ENCODE measurements around the gene NKX3-2.

Gene NKX3-2

DNA sequence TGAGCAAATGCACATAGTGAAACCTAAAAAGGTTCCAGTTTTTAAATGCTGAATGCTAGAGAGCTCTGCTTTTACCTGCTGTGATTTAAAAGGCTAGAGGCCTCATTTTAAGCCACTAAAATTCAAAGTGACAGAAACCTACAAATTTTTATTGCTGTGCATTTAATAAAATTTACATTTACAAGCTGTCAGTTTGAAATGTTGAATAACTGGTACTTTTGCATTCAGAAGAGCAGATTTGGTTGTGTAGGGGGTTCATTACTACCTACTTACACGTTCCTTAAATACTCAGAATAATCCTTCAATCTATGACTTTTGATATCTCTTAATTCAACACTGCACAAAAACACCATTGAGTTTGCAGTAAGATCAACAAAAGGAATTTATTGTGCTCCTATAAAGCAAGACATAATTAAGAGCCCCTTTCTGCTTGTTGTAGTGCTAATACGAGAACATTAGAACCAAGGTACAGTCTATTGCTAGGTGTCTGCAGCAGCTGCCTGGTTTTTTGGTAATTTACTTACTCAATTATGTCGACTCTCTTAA, 27.9 kb downstream of the NKX3-2 start:
- H3K4me1 ChIP-seq (ENCODE audit: control insufficient read depth, insufficient read depth, low read length): no peaks in the 10 kb centered on the region
- H3K9me3 ChIP-seq (replicated peaks; ENCODE audit: low read length): no peaks in the 10 kb centered on the region
- H3K36me3 ChIP-seq (ENCODE audit: insufficient read depth, low read length): no peaks in the 10 kb centered on the region
- no peak overlapping the region for H3K4me3 ChIP-seq (ENCODE audit: low read length)
- H3K4me2 ChIP-seq (ENCODE audit: low read length): no peak overlapping the region
- H3K9ac ChIP-seq (ENCODE audit: low read depth, low read length): no peak overlapping the region
- peaks cover 61% of the 10 kb centered on the region for H3K27me3 ChIP-seq (ENCODE audit: control insufficient read depth, insufficient read depth, low read length)

DNA sequence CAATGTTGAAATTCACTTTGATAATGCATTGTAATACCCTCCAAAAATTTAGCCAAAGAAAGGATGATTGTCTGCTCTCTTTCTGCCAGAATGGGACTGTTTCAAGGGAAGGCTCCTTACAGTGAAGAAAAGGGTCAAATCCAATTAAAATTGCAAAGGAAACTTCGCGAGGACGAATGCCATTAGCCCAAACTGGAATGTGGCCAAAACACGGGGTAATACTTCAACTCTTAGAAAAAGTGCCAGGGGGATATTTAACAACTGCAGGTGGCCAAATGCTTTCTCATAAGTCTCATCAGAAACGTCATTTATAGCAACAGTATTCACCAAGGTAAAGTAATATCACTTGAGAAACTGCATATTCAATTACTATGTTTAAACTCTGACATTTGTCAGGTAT, 29.0 kb downstream of the NKX3-2 start:
- H3K4me3 ChIP-seq (ENCODE audit: low read length): no peak overlapping the region
- H3K4me1 ChIP-seq (ENCODE audit: control insufficient read depth, insufficient read depth, low read length): no peaks in the 10 kb centered on the region
- no peak overlapping the region for H3K9ac ChIP-seq (ENCODE audit: low read depth, low read length)
- peaks cover 55% of the 10 kb centered on the region for H3K27me3 ChIP-seq (ENCODE audit: control insufficient read depth, insufficient read depth, low read length)
- H3K4me2 ChIP-seq (ENCODE audit: low read length): no peak overlapping the region
- H3K9me3 ChIP-seq (replicated peaks; ENCODE audit: low read length): no peaks in the 10 kb centered on the region
- no peaks in the 10 kb centered on the region for H3K36me3 ChIP-seq (ENCODE audit: insufficient read depth, low read length)

- no peaks in the 10 kb centered on the region for H3K4me1 ChIP-seq (ENCODE audit: control insufficient read depth, insufficient read depth, low read length)
- no peak overlapping the region for H3K4me2 ChIP-seq (ENCODE audit: low read length)
- no peak overlapping the region for H3K4me3 ChIP-seq (ENCODE audit: low read length)
- H3K36me3 ChIP-seq (ENCODE audit: insufficient read depth, low read length): no peaks in the 10 kb centered on the region
- H3K27me3 ChIP-seq (ENCODE audit: control insufficient read depth, insufficient read depth, low read length): peaks cover 54% of the 10 kb centered on the region
- H3K9ac ChIP-seq (ENCODE audit: low read depth, low read length): no peak overlapping the region
- no peaks in the 10 kb centered on the region for H3K9me3 ChIP-seq (replicated peaks; ENCODE audit: low read length)
These were observed 29.6 kb downstream of the NKX3-2 start for GRCh38 chr4:13514722-13515121.

DNA sequence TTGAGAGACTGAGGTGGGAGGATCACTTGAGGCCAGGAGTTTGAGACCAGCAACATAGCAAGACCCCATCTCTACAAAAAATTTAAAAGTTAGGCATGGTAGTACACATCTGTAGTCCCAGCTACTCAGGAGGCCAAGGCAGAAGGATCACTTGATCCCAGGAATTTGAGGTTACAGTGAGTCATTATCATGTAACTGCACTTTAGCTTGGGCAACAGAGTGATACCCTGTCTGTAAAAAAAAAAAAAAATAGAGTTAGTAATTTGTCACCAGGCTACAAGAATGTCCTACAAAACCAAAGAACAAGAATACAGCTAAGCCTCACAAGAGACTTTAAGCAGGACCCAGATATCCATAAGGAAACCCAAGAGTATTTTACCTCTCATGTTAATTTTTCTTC, 33.2 kb downstream of the NKX3-2 start:
- no peak overlapping the region for H3K4me3 ChIP-seq (ENCODE audit: low read length)
- H3K36me3 ChIP-seq (ENCODE audit: insufficient read depth, low read length): no peaks in the 10 kb centered on the region
- no peaks in the 10 kb centered on the region for H3K9me3 ChIP-seq (replicated peaks; ENCODE audit: low read length)
- peaks cover 44% of the 10 kb centered on the region for H3K27me3 ChIP-seq (ENCODE audit: control insufficient read depth, insufficient read depth, low read length)
- H3K4me2 ChIP-seq (ENCODE audit: low read length): no peak overlapping the region
- H3K9ac ChIP-seq (ENCODE audit: low read depth, low read length): no peak overlapping the region
- H3K4me1 ChIP-seq (ENCODE audit: control insufficient read depth, insufficient read depth, low read length): no peaks in the 10 kb centered on the region

GRCh38 chr4:13509442-13509841, 34.9 kb downstream of the NKX3-2 start:
- no peaks in the 10 kb centered on the region for H3K9me3 ChIP-seq (replicated peaks; ENCODE audit: low read length)
- no peak overlapping the region for H3K4me2 ChIP-seq (ENCODE audit: low read length)
- no peaks in the 10 kb centered on the region for H3K4me1 ChIP-seq (ENCODE audit: control insufficient read depth, insufficient read depth, low read length)
- H3K27me3 ChIP-seq (ENCODE audit: control insufficient read depth, insufficient read depth, low read length): peaks cover 33% of the 10 kb centered on the region
- no peak overlapping the region for H3K9ac ChIP-seq (ENCODE audit: low read depth, low read length)
- H3K4me3 ChIP-seq (ENCODE audit: low read length): no peak overlapping the region
- H3K36me3 ChIP-seq (ENCODE audit: insufficient read depth, low read length): no peaks in the 10 kb centered on the region

- no peak overlapping the region for H3K9ac ChIP-seq (ENCODE audit: low read depth, low read length)
- peaks cover 41% of the 10 kb centered on the region for H3K27me3 ChIP-seq (ENCODE audit: control insufficient read depth, insufficient read depth, low read length)
- H3K36me3 ChIP-seq (ENCODE audit: insufficient read depth, low read length): no peaks in the 10 kb centered on the region
- no peaks in the 10 kb centered on the region for H3K4me1 ChIP-seq (ENCODE audit: control insufficient read depth, insufficient read depth, low read length)
- H3K4me2 ChIP-seq (ENCODE audit: low read length): no peak overlapping the region
- H3K9me3 ChIP-seq (replicated peaks; ENCODE audit: low read length): no peaks in the 10 kb centered on the region
- no peak overlapping the region for H3K4me3 ChIP-seq (ENCODE audit: low read length)
These were observed 39.9 kb downstream of the NKX3-2 start for GRCh38 chr4:13504374-13504773.

DNA sequence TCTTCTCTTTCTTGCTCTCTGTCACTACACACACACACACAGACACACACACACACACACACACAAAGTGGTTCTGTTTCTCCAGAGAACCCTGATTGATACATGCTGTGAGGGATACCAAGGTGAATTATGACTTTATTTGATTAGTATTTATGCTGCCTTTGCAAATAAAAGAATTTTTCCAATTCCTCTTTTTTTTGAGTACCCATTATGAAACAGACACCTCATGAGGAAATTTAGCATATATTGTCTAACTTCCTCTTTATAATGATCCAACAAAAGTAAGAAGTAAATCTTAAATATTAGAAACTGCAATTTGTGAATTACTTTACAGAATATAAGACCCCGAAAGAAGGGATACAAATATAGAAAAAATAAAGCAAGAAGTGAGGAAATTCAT, 45.8 kb downstream of the NKX3-2 start:
- Histone ChIP-seq H3K9ac (ENCODE audit: low read depth, low read length) (no peak overlapping the region), H3K36me3 (ENCODE audit: insufficient read depth, low read length) (no peaks in the 10 kb centered on the region), H3K4me2 (ENCODE audit: low read length) (no peak overlapping the region), H3K4me3 (ENCODE audit: low read length) (no peak overlapping the region), H3K27me3 (ENCODE audit: control insufficient read depth, insufficient read depth, low read length) (peaks cover 65% of the 10 kb centered on the region), H3K4me1 (ENCODE audit: control insufficient read depth, insufficient read depth, low read length) (no peaks in the 10 kb centered on the region), H3K9me3 (replicated peaks; ENCODE audit: low read length) (no peaks in the 10 kb centered on the region)

- Histone ChIP-seq H3K27me3 (ENCODE audit: control insufficient read depth, insufficient read depth, low read length) (peaks cover 58% of the 10 kb centered on the region), H3K36me3 (ENCODE audit: insufficient read depth, low read length) (no peaks in the 10 kb centered on the region), H3K4me1 (ENCODE audit: control insufficient read depth, insufficient read depth, low read length) (no peaks in the 10 kb centered on the region), H3K9ac (ENCODE audit: low read depth, low read length) (no peak overlapping the region), H3K9me3 (replicated peaks; ENCODE audit: low read length) (no peaks in the 10 kb centered on the region), H3K4me2 (ENCODE audit: low read length) (no peak overlapping the region), H3K4me3 (ENCODE audit: low read length) (no peak overlapping the region)
These were observed 47.7 kb downstream of the NKX3-2 start for GRCh38 chr4:13496605-13497004.

GRCh38 chr4:13495753-13496152, 48.6 kb downstream of the NKX3-2 start:
- no peaks in the 10 kb centered on the region for H3K36me3 ChIP-seq (ENCODE audit: insufficient read depth, low read length)
- peaks cover 54% of the 10 kb centered on the region for H3K27me3 ChIP-seq (ENCODE audit: control insufficient read depth, insufficient read depth, low read length)
- H3K9ac ChIP-seq (ENCODE audit: low read depth, low read length): no peak overlapping the region
- no peak overlapping the region for H3K4me2 ChIP-seq (ENCODE audit: low read length)
- no peaks in the 10 kb centered on the region for H3K4me1 ChIP-seq (ENCODE audit: control insufficient read depth, insufficient read depth, low read length)
- no peak overlapping the region for H3K4me3 ChIP-seq (ENCODE audit: low read length)
- H3K9me3 ChIP-seq (replicated peaks; ENCODE audit: low read length): no peaks in the 10 kb centered on the region

DNA sequence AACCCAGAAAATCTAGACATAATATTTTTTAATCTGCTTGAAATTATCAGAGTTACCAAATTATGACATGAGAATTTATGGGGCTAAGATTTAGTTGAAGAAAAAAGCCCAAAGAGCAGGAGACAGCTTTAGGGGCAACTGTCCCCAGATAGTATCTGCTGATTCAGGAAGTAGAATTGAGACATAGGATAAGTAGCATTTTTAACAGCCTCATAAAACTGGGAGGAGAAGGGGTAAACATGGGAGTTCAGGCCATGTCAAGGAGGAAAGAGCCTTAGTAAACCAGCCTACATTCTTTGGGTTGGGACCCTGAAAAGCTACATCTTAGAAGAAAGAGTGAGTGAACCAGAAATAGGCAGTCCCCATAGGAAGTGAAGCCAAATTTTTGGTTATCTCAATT, 50.5 kb downstream of the NKX3-2 start:
- Histone ChIP-seq H3K9me3 (replicated peaks; ENCODE audit: low read length) (no peaks in the 10 kb centered on the region), H3K4me1 (ENCODE audit: control insufficient read depth, insufficient read depth, low read length) (no peaks in the 10 kb centered on the region), H3K4me2 (ENCODE audit: low read length) (no peak overlapping the region), H3K27me3 (ENCODE audit: control insufficient read depth, insufficient read depth, low read length) (peaks cover 38% of the 10 kb centered on the region), H3K9ac (ENCODE audit: low read depth, low read length) (no peak overlapping the region), H3K36me3 (ENCODE audit: insufficient read depth, low read length) (no peaks in the 10 kb centered on the region), H3K4me3 (ENCODE audit: low read length) (no peak overlapping the region)

DNA sequence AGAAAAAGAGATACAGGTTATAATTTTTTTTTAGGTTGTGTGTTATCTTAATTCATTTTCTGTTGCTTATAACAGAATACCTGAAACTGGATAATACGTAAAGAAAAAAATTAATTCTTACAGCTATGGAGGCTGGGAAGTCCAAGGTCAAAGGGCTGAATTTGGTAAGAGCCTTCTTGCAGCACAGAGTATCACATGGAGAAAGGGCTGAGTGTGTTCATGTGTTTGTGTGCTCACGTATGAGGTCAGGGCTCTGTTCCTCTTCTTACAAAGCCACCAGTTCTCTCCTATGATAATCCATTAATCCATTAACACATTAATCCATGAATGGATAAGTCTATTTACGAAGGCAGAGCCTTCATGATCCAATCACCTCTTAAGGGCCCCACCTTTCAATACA, 51.6 kb downstream of the NKX3-2 start:
- H3K27me3 ChIP-seq (ENCODE audit: control insufficient read depth, insufficient read depth, low read length): peaks cover 28% of the 10 kb centered on the region

More for the DNA sequence above, 51.6 kb downstream of the NKX3-2 start:
- H3K4me2 ChIP-seq (ENCODE audit: low read length): no peak overlapping the region
- no peak overlapping the region for H3K9ac ChIP-seq (ENCODE audit: low read depth, low read length)
- no peak overlapping the region for H3K4me3 ChIP-seq (ENCODE audit: low read length)
- no peaks in the 10 kb centered on the region for H3K9me3 ChIP-seq (replicated peaks; ENCODE audit: low read length)
- H3K4me1 ChIP-seq (ENCODE audit: control insufficient read depth, insufficient read depth, low read length): no peaks in the 10 kb centered on the region
- H3K36me3 ChIP-seq (ENCODE audit: insufficient read depth, low read length): no peaks in the 10 kb centered on the region
